HG02943 (cell line): ENCODE measurements around the gene PARVG.

Source experiments
- ATAC-seq: cut with Tn5 transposase; IDR thresholded peaks from one replicate; pipeline ENCODE4 v1.9.1; 2021; ENCODE audit warnings: mild to moderate bottlenecking, low read depth, moderate library complexity; ENCODE audit not compliant: unreplicated experiment

The PARVG gene

GRCh38 chr22:44210722-44211121 is 30.0 kb downstream of the PARVG start:
- no peak for ATAC-seq

GRCh38 chr22:44211256-44211945 is 30.7 kb downstream of the PARVG start:
- ATAC-seq = no peak

GRCh38 chr22:44211946-44212930 is 31.5 kb downstream of the PARVG start:
- no peak for ATAC-seq

GRCh38 chr22:44212936-44213335 is 32.2 kb downstream of the PARVG start:
- no peak for ATAC-seq

GRCh38 chr22:44213489-44214043 is 32.8 kb downstream of the PARVG start:
- no peak for ATAC-seq

- no peak for ATAC-seq
Measured at GRCh38 chr22:44214187-44214586, 33.5 kb downstream of the PARVG start.

GRCh38 chr22:44214764-44215163 is 34.0 kb downstream of the PARVG start:
- no peak for ATAC-seq

GRCh38 chr22:44215287-44215686 is 34.6 kb downstream of the PARVG start:
- ATAC-seq = no peak

GRCh38 chr22:44217346-44217745 is 36.6 kb downstream of the PARVG start:
- ATAC-seq = no peak

- no peak for ATAC-seq
Measured at GRCh38 chr22:44218071-44218470, 37.3 kb downstream of the PARVG start.

GRCh38 chr22:44219101-44219870 is 38.6 kb downstream of the PARVG start:
- ATAC-seq = no peak

- no peak for ATAC-seq
Measured at GRCh38 chr22:44220727-44221680, 40.3 kb downstream of the PARVG start.

- no peak for ATAC-seq
Measured at GRCh38 chr22:44221710-44222475, 41.2 kb downstream of the PARVG start.

- ATAC-seq = no peak
Measured at GRCh38 chr22:44224166-44224565, 43.4 kb downstream of the PARVG start.

- no peak for ATAC-seq
Measured at GRCh38 chr22:44225091-44225689, 44.5 kb downstream of the PARVG start.

GRCh38 chr22:44225812-44226211 is 45.1 kb downstream of the PARVG start:
- no peak for ATAC-seq

GRCh38 chr22:44229331-44229730 is 48.6 kb downstream of the PARVG start:
- ATAC-seq = no peak

- ATAC-seq = no peak
Measured at GRCh38 chr22:44229809-44230208, 49.1 kb downstream of the PARVG start.
